ENCODE results near the gene SLC1A2. TPM values are rescaled to one million over a fixed set of nuclear protein-coding genes. Genes with fewer than 3 reads are reported as not detected.
A peak's percentile ranks its signal among the peaks of the same experiment; 100 is the strongest.

Gene SLC1A2
- total RNA-seq, 4 donors from 2014 or later, result 1.0 to 11.5 (median 5.0) TPM

- H3K4me3 ChIP-seq, result no peak overlapping the region
- no peak for TF ChIP-seq CTCF (IDR thresholded peaks at IDR 0.05)
- no peak for TF ChIP-seq POLR2A (IDR thresholded peaks at IDR 0.05)
- peak overlapping the region in 1 of 2 donors; percentile 65 for H3K27ac ChIP-seq
- DNase-seq, result no peak
- no peaks in the 10 kb centered on the region for H3K4me1 ChIP-seq
- intact Hi-C loops (cut with DNase I; ENCODE audit: low total_unique reads), result no loop called here
- H3K9me3 ChIP-seq, result no peaks in the 10 kb centered on the region
- no peaks in the 10 kb centered on the region for H3K27me3 ChIP-seq
- no peaks in the 10 kb centered on the region for H3K36me3 ChIP-seq
Measured at GRCh38 chr11:35225946-35226520, 193.3 kb downstream of the SLC1A2 start.

- no peak overlapping the region for H3K4me3 ChIP-seq
- DNase-seq, result no peak
- no peaks in the 10 kb centered on the region for H3K27me3 ChIP-seq
- no peaks in the 10 kb centered on the region for H3K9me3 ChIP-seq
- intact Hi-C loops (cut with DNase I; ENCODE audit: low total_unique reads), result no loop called here
- H3K4me1 ChIP-seq, result no peaks in the 10 kb centered on the region
- no peaks in the 10 kb centered on the region for H3K36me3 ChIP-seq
- H3K27ac ChIP-seq, result peak overlapping the region; percentile 65 to 70
- TF ChIP-seq CTCF (IDR thresholded peaks at IDR 0.05) (no peak), POLR2A (IDR thresholded peaks at IDR 0.05) (no peak)
Measured at GRCh38 chr11:35223991-35224390, 195.4 kb downstream of the SLC1A2 start.

- Histone ChIP-seq H3K36me3 (no peaks in the 10 kb centered on the region), H3K4me1 (no peaks in the 10 kb centered on the region), H3K27me3 (no peaks in the 10 kb centered on the region), H3K27ac (peak overlapping the region; percentile 65 to 70), H3K4me3 (no peak overlapping the region), H3K9me3 (no peaks in the 10 kb centered on the region)
- peak; percentile 69 to 78 for DNase-seq
- intact Hi-C loops (cut with DNase I; ENCODE audit: low total_unique reads), result no loop called here
- TF ChIP-seq POLR2A (IDR thresholded peaks at IDR 0.05) (no peak), CTCF (IDR thresholded peaks at IDR 0.05) (no peak)
Measured at GRCh38 chr11:35223371-35223796, 196.0 kb downstream of the SLC1A2 start.

GRCh38 chr11:35218956-35219355 is 200.4 kb downstream of the SLC1A2 start:
- TF ChIP-seq CTCF (IDR thresholded peaks at IDR 0.05), result no peak
- TF ChIP-seq POLR2A (IDR thresholded peaks at IDR 0.05), result no peak
- Histone ChIP-seq H3K4me3 (no peak overlapping the region), H3K27me3 (no peaks in the 10 kb centered on the region), H3K36me3 (no peaks in the 10 kb centered on the region), H3K9me3 (no peaks in the 10 kb centered on the region), H3K27ac (peak overlapping the region in 1 of 2 donors; percentile 1), H3K4me1 (no peaks in the 10 kb centered on the region)
- intact Hi-C loops (cut with DNase I; ENCODE audit: low total_unique reads), result no loop called here
- no peak for DNase-seq

GRCh38 chr11:35216962-35217678 is 202.2 kb downstream of the SLC1A2 start:
- no peak for DNase-seq
- Histone ChIP-seq H3K36me3 (no peaks in the 10 kb centered on the region), H3K9me3 (no peaks in the 10 kb centered on the region), H3K4me3 (no peak overlapping the region), H3K4me1 (no peaks in the 10 kb centered on the region), H3K27ac (peak overlapping the region; percentile 7 to 9), H3K27me3 (no peaks in the 10 kb centered on the region)
- TF ChIP-seq CTCF (IDR thresholded peaks at IDR 0.05) (no peak), POLR2A (IDR thresholded peaks at IDR 0.05) (no peak)
- intact Hi-C loops (cut with DNase I; ENCODE audit: low total_unique reads), result no loop called here

All from uterus (tissue), 4 donors.